Breast epithelium (tissue), 3 donors: ENCODE data around the gene KCNJ6.

Experiments
- CTCF ChIP-seq, 3 donors: fragments of 450-650 bp; IDR thresholded peaks; one replicate each; pipeline ENCODE4 v1.5.1; 2016 to 2017; ENCODE audit warnings: antibody characterized with exemption in 3 of 3, mild to moderate bottlenecking in 3 of 3, moderate library complexity in 3 of 3
- POLR2AphosphoS5 ChIP-seq, 3 donors: sonication (generic); formaldehyde crosslinking; IDR thresholded peaks; one replicate each; pipeline ENCODE4 v1.6.1; 2017; ENCODE audit warnings: antibody characterized with exemption in 3 of 3

- TF ChIP-seq POLR2AphosphoS5 (IDR thresholded peaks at IDR 0.05) = no peak
- no peak for TF ChIP-seq CTCF (IDR thresholded peaks at IDR 0.05)
These were observed 289.2 kb downstream of the KCNJ6 start for GRCh38 chr21:37627074-37627473.
